NCI-H2227 (cell line): ENCODE measurements around the gene DIPK1C.

ENCODE experiments used
- DNase-seq: peaks from one replicate; lab custom pipeline; 2025; ENCODE audit not compliant: unreplicated experiment; lab: John Stamatoyannopoulos, UW

Gene DIPK1C

DNA sequence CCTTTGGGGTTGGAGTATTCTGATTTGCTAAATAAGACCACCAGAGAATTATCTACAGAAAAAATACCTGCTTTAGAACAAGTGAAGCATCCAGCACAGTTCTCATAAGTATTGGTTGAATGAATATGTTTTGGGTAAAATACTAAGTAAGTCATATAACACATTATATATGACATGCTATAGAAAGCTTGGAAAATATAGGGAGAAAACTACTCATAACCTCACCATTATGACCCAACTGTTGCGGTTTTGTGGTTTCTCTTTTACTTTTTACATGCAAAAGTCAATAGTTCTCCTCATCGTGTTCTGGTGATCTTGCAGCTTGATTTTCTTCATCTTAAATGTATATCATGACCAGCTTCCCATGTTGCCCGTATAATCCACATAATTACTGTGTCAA, 66.2 kb downstream of the DIPK1C start:
- DNase-seq, result no peak

- DNase-seq, result no peak
Observed at GRCh38 chr18:74389991-74390390, 67.1 kb downstream of the DIPK1C start.

GRCh38 chr18:74389171-74389927, 67.8 kb downstream of the DIPK1C start:
- no peak for DNase-seq

GRCh38 chr18:74388227-74388626, 68.9 kb downstream of the DIPK1C start:
- DNase-seq, result no peak

- no peak for DNase-seq
Observed at GRCh38 chr18:74387383-74387782, 69.7 kb downstream of the DIPK1C start.
